Measurements from ENCODE around the gene NNMT.
A peak's percentile ranks its signal among the peaks of the same experiment; 100 is the strongest.

Gene NNMT

DNA sequence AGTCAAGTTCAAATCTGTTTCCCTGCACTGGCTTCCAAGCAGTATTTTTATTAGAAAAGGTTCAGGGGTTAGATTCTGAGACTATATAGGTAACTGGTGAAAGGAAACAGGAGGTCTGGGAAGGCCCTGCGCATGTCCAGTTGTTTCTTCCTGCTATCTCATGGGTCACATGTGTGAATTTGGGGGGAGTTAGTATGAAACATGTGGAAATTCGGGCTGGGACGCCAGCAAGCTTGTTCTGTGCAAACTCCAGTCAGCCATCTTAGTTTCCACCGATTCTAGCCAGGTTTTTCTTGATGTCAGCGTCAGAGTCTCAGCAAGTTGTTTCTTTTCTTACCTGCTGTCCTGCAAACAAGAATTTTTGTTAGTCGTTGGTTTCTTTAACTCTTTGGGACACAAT lies 46.8 kb downstream of the NNMT start:
- no peak for DNase-seq (ENCODE audit: low read depth in 2 of 3, low spot score in 1 of 3)

DNA sequence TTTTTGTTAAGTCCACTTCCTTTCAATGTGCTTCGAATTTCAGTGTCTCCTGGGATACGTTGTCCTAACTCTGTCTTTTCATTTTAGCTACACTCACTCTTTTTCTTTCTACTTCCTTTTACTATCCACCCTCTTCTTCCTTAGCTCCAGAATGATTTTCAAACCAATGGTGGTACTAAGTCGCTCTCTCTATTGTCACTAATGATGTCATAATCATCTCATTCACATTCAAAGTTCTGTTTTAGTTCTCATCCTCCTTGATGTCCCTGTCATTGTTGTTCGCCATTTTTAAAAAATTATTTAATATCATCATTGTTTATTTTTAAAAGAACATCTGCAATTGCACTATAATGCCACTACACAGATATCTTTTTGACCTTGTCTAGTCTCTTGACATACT lies 47.3 kb downstream of the NNMT start:
- DNase-seq (ENCODE audit: low read depth in 2 of 3, low spot score in 1 of 3) = no peak

DNA sequence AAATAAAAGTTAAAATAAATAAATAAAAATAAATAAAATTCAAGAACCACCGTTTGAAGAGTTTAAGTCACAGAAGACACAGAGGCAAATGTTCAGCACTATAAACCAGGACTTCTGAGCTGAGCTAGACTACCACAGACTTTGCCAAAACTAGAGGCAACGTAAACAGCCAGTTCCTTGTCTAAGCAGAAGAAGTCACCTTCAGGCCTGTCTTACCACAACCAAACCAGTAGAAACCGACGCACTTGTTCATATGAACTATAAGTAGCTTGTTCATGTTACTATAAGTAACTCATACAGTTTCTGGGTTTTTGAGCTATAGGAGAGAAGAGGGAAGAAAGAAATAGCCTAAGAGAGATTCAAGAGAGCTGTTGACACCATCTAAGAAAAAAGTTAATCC lies 48.3 kb downstream of the NNMT start:
- DNase-seq (ENCODE audit: low read depth in 2 of 3, low spot score in 1 of 3) = no peak

DNA sequence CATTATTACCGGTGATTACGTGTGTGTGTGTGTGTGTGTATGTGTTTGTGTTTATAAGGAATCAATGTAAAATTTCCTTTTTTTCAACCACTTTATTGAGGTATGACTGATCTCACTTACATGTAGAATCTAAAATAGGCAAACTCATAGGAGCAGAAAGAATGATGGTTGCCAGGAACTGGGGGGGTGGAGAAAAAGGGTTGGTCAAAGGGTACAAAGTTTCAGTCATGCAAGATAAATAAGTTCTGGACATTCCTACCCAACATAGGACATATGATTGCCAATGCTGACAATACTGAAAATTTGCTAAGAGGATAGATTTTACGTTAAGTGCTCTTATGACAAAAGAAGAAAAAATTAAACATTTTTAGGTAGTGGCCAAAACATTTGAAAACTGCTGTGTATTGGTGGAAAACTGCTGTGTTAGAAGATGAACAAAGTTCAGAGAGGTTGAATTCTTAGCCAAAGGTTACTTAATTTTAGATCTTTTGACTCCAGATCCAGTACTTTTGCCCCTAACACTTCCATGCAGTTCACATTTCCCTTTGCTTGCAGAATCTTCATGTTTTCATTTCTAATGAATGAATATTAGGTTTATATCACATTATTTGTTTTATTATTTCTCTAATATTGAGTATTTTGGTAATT lies 49.5 kb downstream of the NNMT start:
- DNase-seq (ENCODE audit: low read depth in 2 of 3, low spot score in 1 of 3) = no peak

DNA sequence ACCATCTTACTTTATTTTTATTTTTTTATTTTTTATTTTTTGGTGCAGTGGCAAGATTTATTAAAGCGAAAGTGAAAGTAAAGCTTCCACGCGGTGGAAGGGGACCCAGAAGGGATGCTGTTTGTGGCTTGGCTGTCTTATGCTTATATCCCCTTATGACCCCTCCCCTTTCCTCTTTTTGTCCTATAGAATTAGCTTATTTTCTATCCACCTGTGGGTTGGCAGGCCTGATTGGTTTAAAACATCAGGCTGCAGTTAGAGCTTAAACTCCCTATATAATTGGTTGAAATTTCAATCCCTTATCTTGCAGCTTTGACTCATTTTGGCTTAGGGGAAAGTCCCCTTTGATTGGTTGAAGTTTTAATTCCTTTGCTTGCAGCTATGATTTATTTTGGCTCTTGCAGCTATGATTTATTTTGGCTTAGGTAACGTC lies 50.5 kb downstream of the NNMT start:
- DNase-seq (ENCODE audit: low read depth in 2 of 3, low spot score in 1 of 3) = no peak

DNA sequence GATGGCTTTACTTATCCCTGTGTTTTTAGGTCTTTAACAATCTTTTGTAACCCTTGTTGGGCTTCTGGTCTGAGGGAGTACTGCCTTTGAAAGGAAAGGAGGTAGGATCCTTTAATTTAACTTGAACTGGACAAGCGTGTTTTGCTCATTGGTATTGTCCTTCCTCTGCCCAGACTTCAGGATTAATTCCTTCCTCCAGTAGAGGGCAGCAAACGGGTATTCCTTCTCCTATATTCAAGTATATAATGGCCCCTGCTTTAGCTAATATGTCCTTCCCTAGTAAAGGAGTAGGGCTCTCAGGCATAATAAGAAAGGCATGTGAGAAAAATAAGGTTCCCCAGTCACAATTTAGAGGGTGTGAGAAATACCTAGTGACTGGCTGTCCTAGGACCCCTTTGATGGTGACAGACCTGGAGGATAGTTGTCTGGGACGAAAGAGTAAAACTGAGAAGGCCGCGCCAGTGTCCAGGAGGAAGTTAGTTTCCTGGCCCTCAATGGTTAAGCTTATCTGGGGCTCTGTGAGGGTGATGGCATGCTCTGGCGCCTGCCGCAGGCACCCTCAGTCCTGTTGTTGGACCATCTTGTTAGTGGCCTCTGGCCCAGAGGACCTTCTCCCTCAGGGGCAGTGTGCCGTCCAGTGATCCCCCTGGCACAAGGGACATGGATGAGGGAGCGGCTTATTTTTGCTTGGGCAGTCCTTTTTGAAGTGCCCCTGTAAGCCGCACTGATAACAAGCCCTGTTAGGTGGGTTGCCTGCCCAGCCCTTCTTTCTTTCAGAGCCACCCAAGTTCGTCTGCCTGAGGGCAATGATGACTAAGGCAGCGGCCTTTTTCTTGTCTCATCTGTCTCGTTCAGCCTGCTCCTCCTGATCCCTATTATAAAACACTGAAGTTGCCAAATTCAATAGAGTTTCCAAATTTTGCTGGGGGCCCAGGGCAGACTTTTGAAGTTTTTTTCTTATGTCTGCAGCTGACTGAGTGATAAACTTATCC lies 52.3 kb downstream of the NNMT start:
- peak in 2 of 3 donors; percentile 5 to 42 for DNase-seq (ENCODE audit: low read depth in 2 of 3, low spot score in 1 of 3)

DNA sequence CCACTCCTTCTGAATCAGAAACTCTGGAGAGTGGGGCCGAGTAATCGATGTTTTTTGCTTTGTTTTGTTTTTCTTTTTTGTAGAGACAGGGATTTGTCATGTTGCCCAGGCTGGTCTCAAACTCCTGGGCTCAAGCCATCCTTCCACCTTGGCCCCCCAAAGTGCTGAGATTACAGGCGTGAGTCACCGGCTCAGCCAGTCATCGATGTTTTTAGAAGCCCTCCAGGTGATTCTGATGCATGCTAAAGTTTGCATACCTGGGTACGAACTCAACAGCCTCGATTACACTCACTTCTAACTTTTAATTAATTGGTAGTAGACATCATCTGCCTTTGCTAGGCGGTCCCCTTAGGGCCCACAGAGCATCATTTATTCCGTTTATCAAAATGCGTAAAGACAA lies 53.8 kb downstream of the NNMT start:
- DNase-seq (ENCODE audit: low read depth in 2 of 3, low spot score in 1 of 3) = no peak

DNA sequence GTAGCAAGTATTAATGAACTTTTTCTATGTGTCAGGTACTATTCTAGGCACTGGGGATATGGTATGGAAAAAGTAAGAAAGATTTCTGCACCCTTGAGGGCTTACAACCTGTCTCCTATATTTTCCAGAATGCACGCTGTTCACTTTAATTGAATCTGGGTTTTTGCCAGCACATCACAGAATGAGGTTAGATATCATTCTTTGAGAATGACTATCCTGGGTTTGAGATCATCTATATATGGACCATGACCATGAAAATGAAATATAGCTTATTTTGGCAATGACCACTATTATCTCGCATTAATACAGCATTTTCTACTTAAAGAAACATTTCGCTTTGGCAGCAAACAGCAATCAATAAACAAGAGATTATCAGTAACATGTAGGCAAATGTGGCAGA lies 57.2 kb downstream of the NNMT start:
- no peak for DNase-seq (ENCODE audit: low read depth in 2 of 3, low spot score in 1 of 3)

DNA sequence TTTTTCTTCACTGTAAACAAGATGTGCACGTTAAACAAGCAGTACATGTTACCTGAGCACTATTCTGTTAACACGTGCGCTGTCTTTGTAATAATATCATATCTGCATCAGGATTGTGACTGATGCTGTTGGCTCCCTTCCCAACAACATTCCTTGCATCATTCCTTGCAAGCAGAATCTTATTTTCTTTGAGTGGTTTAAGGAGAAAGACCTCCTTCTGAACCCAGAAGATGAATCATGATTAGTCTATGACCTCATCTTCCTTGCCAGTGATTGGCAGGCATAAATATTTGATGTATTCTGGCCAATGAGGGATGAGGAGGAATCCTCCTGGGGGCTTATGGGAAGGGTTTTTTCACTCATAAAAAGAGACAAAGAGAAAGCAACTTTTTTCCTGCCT lies 57.9 kb downstream of the NNMT start:
- no peak for DNase-seq (ENCODE audit: low read depth in 2 of 3, low spot score in 1 of 3)

DNA sequence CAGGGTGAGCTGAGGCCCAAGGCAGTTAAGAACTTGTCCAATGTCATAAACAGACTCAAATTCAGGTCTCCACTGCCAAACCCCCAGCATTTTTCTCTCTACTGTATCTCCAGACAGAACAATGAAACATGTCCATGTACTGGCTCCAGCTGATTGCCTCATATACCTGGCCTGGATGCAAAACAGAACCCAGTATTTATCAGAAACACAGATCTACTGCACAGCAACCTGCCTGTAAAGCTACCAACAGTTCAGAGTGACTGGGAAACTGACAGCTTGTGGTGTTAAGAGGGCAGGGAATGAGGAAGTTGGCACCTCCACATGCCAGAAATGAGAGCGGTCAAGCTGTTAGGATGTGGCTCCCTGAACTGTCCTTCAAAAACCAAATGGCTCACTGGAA lies 62.5 kb downstream of the NNMT start:
- DNase-seq (ENCODE audit: low read depth in 2 of 3, low spot score in 1 of 3) = no peak

DNA sequence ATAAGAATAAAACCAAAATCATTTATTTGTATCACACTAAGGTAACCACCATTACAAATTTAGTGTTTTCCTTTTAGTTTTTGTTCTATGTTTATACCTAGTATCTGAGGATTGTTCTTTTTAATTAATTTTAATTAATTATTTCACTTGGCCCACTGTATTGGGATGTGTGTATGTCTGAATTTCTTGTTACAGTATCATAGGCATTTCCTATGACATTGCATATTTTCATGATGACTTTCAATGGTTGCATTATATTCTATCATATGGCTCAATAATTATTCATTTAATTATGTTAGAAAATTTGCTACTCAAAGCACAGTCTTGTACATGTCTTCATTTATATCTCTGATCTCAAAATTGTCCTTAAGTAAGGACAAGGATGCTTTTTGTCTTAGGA lies 63.1 kb downstream of the NNMT start:
- DNase-seq (ENCODE audit: low read depth in 2 of 3, low spot score in 1 of 3) = no peak

DNA sequence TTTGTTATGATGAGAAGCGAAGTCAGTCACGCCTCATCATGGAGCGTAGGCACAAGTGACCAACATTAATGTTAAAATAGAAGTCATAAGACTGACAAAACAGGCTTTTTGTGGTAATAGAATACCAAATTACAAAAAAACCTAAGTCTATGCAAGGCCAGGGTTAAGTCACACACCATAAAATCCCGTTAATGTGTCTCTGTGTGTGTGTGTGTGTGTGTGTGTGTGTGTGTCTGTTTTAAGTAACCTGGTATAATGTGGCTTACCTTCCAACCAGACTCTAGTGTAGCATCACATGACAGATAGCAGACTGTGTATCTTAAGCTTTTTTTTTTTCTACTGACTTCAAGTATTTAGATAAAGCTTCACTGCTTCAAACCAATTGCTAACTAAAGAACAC lies 66.1 kb downstream of the NNMT start:
- DNase-seq (ENCODE audit: low read depth in 2 of 3, low spot score in 1 of 3) = no peak

DNA sequence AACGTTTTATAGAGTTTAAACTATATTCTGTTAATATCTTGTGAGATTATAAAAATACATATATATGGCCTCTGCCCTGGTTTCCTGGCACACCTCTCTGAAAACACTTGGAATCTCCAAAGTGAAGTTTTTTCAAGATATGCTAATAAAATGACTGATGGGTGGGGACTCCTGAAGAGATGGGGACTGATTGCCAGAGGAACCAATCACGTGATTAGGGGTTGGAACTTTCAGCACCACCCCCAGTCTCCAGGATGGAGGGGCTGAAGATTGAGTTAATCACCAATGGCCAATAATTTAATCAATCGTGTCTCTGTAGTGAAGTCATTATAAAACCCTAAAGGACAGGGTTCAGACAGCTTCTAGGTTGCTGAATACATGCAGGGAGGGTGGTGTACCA lies 66.8 kb downstream of the NNMT start:
- no peak for DNase-seq (ENCODE audit: low read depth in 2 of 3, low spot score in 1 of 3)

Measured in stimulated activated CD4-positive, alpha-beta T cell treated with anti-CD3 and anti-CD28 coated beads, Interleukin-12 subunit alpha, Interleukin-12 subunit beta, amount 100 ng/mL, for 48 hours (primary cell).